ENCODE measurements around the gene ESAM.

- TF ChIP-seq CTCF (IDR thresholded peaks at IDR 0.05; ENCODE audit: control extremely low read depth in 1 of 3, insufficient read depth in 1 of 3, low read depth in 1 of 3, low read length in 3 of 3): no peak
- no peak for TF ChIP-seq PHF8 (conservative IDR thresholded peaks at IDR 0.05; ENCODE audit: low read depth, low read length)
- TF ChIP-seq TAF1 (IDR thresholded peaks at IDR 0.05; ENCODE audit: low read depth, low read length): no peak
- no peak for TF ChIP-seq CEBPB (IDR thresholded peaks at IDR 0.05; ENCODE audit: low read depth, low read length)
- TF ChIP-seq EP300 (IDR thresholded peaks at IDR 0.05; ENCODE audit: borderline replicate concordance in 1 of 2, low read depth in 2 of 2, low read length in 2 of 2): no peak
- no peak for TF ChIP-seq NANOG (IDR thresholded peaks at IDR 0.05; ENCODE audit: insufficient read depth, low read depth, low read length, poor library complexity, severe bottlenecking)
Observed at GRCh38 chr11:124748100-124748418, 14.0 kb downstream of the ESAM start.
